ENCODE data around the gene PUS10.
"Not testable (repeated sequence)": the region's sequence is repeated elsewhere in the genome, so short reads cannot be mapped to it uniquely, and the experiment has no call there.

The PUS10 gene, protein sequence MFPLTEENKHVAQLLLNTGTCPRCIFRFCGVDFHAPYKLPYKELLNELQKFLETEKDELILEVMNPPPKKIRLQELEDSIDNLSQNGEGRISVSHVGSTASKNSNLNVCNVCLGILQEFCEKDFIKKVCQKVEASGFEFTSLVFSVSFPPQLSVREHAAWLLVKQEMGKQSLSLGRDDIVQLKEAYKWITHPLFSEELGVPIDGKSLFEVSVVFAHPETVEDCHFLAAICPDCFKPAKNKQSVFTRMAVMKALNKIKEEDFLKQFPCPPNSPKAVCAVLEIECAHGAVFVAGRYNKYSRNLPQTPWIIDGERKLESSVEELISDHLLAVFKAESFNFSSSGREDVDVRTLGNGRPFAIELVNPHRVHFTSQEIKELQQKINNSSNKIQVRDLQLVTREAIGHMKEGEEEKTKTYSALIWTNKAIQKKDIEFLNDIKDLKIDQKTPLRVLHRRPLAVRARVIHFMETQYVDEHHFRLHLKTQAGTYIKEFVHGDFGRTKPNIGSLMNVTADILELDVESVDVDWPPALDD

DNA sequence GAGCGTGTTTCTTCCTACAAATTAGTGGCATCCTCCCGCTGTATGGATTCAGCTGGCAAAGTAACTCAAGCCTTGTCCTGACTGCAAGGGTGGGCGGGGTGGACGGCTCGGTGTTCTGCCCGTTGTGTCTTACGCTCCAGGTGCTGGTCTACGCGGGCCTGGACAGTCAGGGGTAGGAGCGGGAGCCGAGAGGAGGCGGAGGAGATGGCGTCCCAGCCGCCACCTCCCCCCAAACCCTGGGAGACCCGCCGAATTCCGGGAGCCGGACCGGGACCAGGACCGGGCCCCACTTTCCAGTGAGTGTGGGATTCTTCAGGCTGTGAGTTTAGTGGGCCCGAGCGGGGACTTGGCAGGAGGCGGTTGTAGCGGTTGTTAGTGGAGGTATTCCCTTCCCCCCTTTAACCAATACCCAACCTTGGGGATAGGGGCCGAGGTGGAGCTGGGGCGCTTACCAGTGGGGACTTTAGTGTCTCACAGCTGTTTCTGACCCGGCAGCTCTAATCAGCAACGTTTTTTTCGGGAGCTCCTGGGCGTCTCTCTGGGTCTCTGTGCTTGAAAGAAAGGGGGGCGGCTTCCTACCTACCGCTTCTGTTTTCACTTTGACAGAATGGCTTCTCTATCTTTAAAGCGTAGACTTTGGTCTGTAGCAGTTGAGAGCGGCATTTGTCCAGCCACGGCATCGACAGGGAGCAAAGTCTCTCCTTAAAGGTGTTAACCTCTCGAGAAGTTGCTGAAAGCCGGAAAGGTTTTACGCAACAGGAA, at the start of gene PUS10, which contains the start of gene PEX13:
TSS of gene PUS10 (minus strand) at position 700 of the 762 bp plus-strand sequence. CDS start 6,365 bp downstream, outside the sequence.
TSS of gene PEX13 (plus strand) at position 165 of the 762 bp plus-strand sequence. CDS start at position 205, 40 bp downstream.
- peak; percentile 32 for DNase-seq

DNA sequence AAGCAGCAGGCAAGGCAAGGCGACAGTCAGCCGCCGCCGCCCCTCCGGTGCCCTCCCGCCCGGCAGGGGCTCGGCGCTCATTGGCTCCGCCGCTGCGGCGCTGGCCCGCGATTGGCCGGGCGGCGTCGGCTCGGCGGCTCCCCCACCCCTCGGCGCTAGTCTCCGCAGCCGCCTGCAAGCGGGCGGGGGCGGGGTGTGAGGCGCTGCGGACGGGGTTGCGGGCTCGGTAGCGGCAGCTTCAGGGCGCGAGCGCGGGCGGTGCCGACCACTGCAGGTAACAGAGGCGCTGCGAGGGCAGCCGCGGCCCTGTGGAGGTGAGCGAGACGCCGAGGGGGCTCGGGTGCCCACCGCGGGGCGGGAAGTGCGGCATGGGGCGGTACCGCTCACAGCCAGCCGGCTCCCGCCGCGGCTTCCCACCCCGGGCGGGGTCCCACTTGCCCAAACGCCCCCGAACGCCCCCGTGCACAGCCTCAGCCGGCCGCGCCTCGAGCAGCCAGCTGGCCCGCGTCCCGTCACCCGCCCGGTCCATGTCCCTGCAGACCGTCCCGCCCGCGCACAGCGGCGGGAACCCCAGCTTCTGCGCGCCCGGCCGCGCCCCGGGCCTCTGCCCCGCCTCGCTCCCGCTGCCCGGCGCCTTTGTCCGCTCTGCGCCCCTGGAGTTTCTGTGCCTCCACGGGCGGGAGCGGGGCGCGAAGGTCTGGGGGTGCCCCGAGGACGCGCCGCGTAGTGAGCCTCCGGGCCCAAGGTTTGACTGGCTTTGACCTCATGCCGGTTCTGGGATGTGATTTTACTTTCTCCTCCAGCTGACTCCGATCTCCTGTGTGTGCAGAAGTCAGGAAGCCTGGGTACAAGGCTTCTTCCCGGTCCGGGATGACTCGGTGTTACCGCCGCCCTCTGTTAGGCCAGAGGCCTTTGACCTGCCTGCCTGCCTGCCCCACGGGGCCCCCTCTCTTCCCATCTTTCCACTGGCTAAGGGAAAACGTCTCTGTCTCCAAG, 48.0 kb upstream of the PUS10 start, which contains the start of gene SANBR:
TSS of gene SANBR (plus strand) at position 158 of the 996 bp plus-strand sequence. CDS start 4,480 bp downstream, outside the sequence.
- DNase-seq = peak; percentile 88

DNA sequence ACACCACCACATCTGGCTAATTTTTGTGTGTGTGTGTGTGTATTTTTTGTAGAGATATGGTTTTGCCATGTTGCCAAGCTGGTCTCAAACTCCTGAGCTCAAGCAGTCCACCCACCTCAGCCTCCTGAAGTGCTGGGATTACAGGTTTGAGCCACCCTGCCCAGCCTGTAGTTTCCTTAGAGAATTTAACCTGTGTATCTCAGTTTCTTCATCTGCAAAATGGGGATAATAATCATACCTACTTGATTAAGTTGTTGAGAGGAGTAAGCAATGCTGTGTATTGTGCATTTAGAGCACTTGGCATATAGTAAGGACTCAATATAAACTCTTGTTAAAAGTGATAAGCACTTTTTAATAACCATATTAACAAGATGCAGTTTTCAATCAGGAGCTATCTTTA, 41.3 kb upstream of the PUS10 start:
- DNase-seq = no peak

DNA sequence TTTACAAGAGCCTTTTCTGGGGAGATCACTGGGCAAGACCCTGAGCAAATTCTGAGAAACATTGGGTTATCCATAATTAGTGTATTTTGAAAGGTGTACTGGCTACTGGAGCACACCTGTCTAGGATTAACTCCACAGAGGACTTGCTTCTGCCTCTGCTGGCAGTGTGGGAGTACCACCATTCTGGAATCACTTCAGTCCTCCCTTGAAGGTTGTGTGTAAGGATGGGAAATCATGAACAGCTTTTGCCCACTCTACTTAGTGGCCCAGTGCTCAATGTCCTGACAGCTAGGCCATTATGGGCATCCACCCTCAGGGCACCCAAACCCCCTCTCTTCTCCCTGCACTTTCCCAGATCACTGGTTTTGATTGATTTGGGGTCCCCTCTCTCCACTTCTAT, 39.5 kb upstream of the PUS10 start:
- no peak for DNase-seq

DNA sequence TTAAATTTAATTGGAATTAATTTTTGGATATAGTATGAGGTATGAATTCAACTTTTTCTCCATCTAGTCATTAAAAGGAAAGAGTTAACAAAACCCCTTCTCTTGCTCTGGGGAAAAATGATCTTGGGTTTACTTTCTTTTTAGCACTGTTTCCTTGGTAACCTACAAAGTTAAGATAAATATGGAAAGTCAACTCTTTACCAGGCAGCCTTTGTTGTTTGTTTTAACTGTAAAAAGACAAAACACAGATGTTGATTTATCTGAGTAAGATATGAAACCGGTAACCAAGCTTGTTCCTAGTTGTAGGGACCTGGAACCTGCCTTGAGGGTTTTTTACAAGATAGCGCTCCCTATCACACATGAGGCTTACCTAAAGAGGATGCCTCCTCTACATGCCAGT, 37.5 kb upstream of the PUS10 start:
- DNase-seq = no peak

DNA sequence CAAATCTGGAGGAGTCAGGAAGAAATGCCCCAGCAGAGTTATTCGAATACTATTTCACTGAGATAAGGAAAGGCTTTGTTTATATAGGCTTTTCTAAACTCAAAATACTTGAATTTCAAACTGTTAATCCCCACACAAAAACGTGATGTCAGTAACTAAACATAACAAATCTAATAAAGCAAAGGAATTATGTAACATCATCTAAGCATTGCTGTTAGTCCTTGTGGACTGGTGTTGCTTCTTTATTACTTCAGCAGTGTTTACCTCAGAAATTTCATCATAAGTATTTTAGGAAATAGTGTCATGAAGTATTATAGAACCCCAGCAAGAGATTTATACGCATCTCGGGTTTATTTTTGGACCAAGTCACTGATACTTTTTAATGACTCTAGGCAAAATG, 27.9 kb upstream of the PUS10 start:
- DNase-seq = no peak

DNA sequence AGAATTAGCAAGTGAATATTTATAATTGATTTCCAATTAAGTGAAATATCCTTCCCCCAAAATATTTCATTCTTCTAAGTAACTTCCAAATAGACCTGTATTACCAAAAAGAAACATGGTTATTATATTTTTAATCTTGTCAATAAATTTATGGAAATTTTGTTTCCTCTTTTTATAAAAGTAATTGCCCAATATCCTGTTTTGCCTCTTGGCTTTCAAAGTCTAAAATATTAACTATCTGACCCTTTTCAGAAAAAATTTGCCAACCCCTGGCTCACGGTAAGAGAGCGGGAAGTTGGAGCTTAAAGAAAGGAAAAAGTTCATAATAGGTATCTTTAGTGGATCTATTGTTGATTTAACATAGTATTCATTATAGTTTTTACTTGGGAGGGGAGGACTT, 27.2 kb upstream of the PUS10 start:
- no peak for DNase-seq

DNA sequence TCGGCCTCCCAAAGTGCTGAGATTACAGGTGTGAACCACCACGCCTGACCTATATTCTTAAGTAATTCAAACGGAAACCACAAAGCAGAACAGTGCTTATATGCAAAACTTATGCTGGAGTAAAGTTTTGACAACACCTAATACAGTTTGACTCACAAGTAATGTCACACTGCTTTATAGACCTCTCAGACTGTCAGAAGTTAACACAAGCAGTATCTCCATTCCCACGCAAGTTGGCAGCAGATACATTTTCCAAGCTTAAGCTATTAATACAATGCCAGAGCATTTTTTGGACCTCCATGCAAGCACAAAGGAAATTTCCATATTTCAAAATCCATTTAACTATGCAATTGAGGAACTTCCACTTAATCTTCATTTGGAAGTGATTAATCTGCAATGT, 26.6 kb upstream of the PUS10 start:
- no peak for DNase-seq

DNA sequence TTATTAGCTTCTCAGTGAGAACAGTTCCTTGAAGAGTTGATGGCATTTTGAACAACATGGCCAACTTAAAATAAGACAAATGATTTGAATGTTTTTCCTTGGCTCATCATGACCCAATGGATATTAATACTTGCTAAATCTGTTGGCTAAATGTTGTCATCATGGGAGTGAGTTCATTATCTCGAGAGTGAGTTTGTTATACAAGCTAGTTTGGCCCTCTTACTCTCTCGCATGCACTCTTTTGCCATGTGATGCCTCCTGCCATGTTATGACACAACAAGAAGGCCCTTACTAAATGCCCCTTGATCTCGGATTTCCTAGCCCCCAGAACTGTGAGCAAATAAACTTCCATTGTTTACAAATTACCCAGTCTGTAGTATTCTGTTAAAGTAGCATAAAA, 24.8 kb upstream of the PUS10 start:
- no peak for DNase-seq

DNA sequence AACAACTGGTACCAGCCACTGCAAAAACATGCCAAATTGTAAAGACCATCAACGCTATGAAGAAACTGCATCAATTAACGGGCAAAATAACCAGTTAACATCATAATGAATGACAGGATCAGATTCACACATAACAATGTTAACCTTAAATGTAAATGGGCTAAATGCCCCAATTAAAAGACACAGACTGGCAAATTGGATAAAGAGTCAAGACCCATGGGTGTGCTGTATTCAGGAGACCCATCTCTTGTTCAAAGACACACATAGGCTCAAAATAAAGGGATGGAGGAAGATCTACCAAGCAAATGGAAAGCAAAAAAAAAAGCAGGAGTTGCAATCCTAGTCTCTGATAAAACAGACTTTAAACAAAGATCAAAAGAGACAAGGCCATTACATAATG, 18.6 kb upstream of the PUS10 start:
- not testable (repeated sequence) for DNase-seq

DNA sequence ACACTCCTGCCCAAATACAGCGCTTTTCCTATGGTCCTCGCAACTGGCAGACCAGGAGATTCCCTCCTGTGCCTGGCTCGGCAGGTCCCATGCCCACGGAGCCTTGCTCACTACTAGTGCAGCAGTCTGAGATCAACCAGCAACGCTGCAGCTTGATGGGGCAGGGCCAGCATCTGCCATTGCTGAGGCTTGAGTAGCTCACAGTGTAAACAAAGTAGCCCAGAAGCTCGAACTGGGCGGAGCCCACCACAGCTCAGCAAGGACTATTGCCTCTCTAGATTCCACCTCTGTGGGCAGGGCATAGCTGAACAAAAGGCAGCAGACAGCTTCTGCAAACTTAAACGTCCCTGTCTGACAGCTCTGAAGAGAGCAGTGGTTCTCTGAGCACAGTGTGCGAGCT, 16.5 kb upstream of the PUS10 start:
- not testable (repeated sequence) for DNase-seq

DNA sequence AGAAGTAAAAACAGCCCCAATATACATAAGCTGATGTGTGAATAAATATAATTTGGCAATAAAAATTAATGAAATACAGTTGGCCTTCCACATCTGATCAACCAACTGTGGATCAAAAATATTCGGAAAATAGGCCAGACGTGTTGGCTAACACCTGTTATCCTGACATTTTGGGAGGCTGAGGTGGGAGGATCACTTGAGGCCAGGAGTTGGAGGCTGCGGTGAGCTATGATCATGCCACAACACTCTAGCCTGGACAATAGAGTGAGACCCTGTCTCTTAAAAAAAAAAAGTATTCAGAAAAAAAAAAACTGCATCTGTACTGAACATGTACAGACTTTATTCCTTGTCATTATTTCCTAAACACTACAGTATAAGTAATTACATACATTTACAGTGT, 11.5 kb upstream of the PUS10 start:
- no peak for DNase-seq

DNA sequence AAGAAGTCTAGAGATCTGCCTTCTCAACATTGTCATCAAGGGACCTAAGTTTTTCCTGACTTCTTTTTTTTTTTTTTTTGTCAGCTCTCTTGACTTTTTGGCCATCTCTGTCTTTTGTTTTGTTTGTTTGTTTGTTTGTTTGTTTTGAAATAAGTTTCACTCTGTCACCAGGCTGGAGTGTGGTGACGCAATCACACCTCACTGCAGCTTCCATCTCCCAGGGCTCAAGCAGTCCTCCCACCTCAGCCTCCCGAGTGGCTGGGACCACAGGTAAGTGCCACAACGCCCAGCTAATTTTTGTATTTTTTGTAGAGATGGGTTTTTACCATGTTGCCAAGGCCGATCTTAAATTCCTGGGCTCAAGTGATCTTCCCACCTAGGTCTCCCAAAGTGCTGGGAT, 5.6 kb upstream of the PUS10 start:
- DNase-seq = no peak

DNA sequence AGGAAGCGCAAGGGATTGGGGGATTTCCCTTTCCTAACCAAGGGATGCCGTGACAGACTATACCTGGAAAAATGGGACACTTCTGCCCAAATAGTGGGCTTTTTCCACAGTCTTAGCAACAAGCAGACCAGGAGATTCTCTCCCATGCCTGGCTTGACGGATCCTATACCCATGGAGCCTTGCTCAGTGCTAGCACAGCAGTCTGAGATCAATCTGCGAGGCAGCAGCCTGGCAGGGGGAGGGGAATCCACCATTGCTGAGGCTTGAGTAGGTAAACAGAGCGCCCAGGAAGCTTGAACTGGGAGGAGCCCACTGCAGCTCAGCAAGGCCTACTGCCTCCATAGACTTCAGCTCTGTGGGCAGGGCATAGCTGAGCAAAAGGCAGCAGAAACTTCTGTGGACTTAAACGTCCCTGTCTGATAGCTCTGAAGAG, 3.2 kb upstream of the PUS10 start:
- no peak for DNase-seq

DNA sequence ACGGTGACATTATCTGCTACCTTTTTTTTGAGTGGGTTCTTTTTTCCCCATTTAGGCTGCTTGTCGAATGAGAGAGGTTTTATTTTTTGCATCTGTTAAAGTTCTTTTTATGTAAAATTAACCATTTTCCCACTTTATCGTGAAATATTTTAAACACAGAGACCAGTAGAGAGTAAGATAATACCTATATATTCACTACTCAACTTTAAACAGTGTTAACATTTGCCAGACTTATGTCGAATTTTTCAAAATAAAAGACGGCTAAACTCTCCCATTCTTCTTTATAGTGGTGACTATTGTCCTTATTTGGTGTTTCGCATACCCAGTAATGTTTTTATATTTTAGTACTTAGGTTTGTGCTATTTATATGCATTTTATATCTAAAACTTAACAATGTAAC, 743 bp upstream of the PUS10 start:
- no peak for DNase-seq

DNA sequence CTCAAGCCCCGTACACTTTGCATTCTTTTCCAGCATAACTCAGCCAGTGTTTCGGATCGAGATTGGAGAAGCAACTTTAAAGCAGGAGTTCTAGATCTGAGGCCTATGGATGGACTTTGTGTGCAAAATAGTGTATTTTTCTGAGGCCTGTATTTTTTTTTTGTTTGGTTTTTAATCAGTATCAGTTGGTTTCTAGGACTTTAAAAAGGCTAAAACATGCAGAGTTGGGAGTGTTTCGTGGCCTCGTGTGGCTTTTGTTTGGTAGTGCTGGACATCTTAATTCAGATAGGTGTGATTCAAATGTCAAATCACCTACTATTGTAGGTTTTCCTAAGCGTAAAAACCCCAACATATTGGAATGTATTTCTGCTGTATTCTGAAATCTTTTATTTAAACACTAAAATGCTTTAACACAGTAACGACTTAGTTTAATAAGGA, 282 bp upstream of the PUS10 start:
- DNase-seq = no peak

DNA sequence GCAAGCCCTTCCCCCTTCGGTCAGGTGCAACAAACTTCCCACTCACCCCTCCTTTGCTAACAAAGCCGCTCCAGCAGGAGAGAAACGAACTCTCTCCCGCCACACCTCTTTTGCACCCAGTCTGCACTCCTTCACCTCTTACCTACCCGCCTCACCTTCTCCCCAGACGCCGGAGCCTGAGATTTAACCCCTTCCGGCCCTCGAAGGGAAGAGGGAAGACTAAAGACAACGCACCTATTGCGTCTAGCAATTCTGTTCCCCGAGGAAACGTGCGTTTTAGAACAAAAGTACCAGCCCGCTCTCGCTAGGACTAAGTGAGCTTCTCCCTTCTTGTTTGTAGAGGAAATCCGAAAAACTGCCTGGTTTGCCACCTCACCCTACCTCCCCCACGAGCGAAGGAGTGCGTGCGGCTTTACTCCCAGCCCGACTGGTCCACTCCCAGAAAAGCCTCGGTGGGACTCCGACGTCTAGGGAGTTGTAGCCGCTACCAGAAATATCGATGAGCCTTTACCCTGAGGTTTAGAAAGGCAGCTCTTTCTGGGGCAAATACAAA, 976 bp downstream of the PUS10 start:
- peak; percentile 55 for DNase-seq

DNA sequence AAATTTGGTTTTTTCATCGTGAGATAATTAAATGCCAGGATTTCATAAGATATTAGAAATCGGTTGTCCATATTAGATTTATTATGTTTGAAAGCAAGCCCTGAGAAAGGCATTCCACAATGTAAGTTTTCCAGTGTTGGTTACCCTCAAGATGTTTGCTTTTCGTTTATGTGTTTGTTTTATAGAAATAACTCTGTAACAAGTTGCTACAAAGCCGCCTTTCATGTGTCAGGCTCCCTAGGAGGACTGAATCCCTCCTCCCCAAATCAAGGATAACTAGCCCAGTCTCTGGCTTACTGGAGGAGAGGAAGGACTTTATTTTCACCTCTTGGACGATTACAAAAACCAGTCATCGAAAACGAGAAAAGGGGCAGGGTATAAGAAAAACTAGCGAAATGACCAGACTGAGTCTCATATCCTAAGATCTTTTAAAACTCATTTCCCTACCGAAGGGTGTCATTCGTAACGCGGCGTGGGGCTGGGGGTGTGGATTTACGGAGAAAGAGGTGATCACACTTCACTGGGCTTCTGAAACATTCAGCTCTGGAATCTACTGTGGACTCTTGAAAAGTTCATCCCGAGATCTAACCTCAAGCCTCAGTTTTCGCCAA, 1.6 kb downstream of the PUS10 start:
- no peak for DNase-seq

DNA sequence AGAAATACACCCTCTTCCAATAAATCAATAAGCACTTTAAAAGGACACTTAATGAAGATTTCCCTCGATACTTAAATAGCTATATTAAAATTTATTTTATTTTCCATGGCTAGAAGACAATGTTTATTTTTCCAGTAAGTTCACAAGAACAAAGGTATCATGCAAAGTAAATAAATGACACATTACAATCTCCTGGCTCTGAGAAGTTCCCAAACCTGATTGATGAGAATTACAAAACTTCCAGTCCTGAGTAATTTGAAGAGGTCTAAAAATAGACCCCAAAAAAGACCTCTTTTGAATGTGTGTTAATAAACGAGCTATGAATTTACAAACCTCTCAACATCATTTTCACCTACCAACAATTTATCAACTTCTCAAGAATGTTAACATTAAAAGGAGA, 2.1 kb downstream of the PUS10 start:
- no peak for DNase-seq

DNA sequence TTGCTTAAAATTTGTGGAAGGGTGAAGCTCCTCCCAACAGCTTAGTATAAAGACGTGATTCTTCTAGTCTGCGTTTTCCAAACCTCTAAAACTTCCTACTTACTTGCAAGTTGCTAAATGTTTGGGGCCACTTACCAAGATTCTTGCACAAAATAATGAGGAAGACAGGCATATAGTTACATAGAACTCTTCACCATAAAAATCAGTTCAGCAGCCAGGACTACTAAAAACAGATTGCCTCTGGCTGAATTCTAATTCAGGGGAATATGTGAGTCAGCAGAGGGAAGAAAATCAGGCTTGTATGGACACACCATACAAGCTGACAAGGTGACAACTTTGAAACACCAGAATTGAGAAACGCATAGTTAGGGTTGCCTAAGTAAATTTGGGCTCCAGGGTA, 3.3 kb downstream of the PUS10 start:
- no peak for DNase-seq

DNA sequence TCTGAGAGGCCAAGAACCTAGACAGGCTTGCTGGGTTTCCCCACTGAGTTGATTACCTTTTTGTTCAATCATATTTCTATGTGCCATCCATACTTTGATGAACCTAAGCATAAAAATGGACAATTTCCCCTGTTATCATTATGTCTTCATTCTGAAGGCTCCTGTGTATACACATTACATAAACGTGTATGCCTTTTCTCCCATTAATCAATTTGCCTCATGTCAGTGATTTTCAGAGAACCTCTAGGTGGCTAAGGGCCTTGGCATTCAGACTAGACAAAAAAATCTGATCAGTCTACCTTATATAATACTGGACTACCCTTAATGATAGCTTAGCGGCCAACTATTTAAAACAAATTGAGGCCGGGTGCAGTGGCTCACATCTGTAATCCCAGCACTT, 4.7 kb downstream of the PUS10 start:
- DNase-seq = no peak

DNA sequence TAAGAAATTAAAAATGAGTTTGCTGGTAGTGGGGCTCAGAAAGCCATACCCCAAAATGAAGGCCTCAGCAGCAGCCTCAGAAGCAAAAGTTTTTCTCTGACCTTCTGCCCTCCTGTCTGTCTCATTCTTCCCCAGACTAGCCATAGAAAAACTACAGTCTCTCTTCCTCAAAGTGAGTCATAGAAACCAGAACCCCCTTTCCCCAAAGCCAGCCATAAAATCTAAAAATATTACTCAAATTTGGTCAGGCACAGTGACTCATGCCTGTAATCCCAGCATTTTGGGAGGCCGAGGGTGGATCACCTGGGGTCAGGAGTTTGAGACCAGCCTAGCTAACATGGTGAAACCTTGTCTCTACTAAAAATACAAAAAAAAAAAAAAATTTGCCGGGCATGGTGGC, 5.8 kb downstream of the PUS10 start:
- DNase-seq = not testable (repeated sequence)
